GM19397 (cell line): ENCODE results near the gene PCDHA4.
"Not testable (repeated sequence)": the region's sequence is repeated elsewhere in the genome, so short reads cannot be mapped to it uniquely, and the experiment has no call there.

Experiments used
- ATAC-seq: cut with Tn5 transposase; IDR thresholded peaks from one replicate; pipeline ENCODE4 v1.9.1; 2021; ENCODE audit warnings: mild to moderate bottlenecking, moderate library complexity; ENCODE audit not compliant: unreplicated experiment

Gene PCDHA4

GRCh38 chr5:140806834-140807775, at the start of gene PCDHA4:
Gene PCDHA4 (plus strand): TSS chr5:140807068.
- no peak for ATAC-seq

GRCh38 chr5:140764177-140764973, 42.5 kb upstream of the PCDHA4 start:
- no peak for ATAC-seq

GRCh38 chr5:140767444-140767843, 39.4 kb upstream of the PCDHA4 start:
- ATAC-seq, result no peak

- no peak for ATAC-seq
Measured at GRCh38 chr5:140780512-140780911, 26.4 kb upstream of the PCDHA4 start.

- ATAC-seq, result no peak
Measured at GRCh38 chr5:140785905-140786686, 20.8 kb upstream of the PCDHA4 start, which contains the start of gene PCDHA1. Gene PCDHA1 (plus strand): TSS chr5:140786140.

GRCh38 chr5:140787422-140787821, 19.4 kb upstream of the PCDHA4 start:
- not testable (repeated sequence) for ATAC-seq

GRCh38 chr5:140787849-140788504, 18.9 kb upstream of the PCDHA4 start:
- ATAC-seq, result not testable (repeated sequence)

GRCh38 chr5:140791089-140791488, 15.8 kb upstream of the PCDHA4 start:
- ATAC-seq, result no peak

GRCh38 chr5:140794595-140795258, 12.1 kb upstream of the PCDHA4 start, which contains the start of gene PCDHA2:
Gene PCDHA2 (plus strand): TSS chr5:140794852.
- no peak for ATAC-seq

- ATAC-seq, result no peak
Measured at GRCh38 chr5:140795259-140795641, 11.6 kb upstream of the PCDHA4 start.

GRCh38 chr5:140796072-140796717, 10.7 kb upstream of the PCDHA4 start:
- not testable (repeated sequence) for ATAC-seq

GRCh38 chr5:140796718-140797095, 10.2 kb upstream of the PCDHA4 start:
- ATAC-seq, result no peak

- no peak for ATAC-seq
Measured at GRCh38 chr5:140800816-140801493, 5.9 kb upstream of the PCDHA4 start, which contains the start of gene PCDHA3. Gene PCDHA3 (plus strand): TSS chr5:140801057.

GRCh38 chr5:140801494-140801841, 5.4 kb upstream of the PCDHA4 start:
- ATAC-seq, result no peak

GRCh38 chr5:140802381-140802780, 4.5 kb upstream of the PCDHA4 start:
- not testable (repeated sequence) for ATAC-seq

- no peak for ATAC-seq
Measured at GRCh38 chr5:140802781-140803271, 4.0 kb upstream of the PCDHA4 start.

- ATAC-seq, result not testable (repeated sequence)
Measured at GRCh38 chr5:140808241-140808888, 1.5 kb downstream of the PCDHA4 start.

- ATAC-seq, result no peak
Measured at GRCh38 chr5:140808889-140809291, 2.0 kb downstream of the PCDHA4 start.
